MCF 10A (cell line): ENCODE measurements around the gene BCL2. TPM values are rescaled to one million over a fixed set of nuclear protein-coding genes. Genes with fewer than 3 reads are reported as not detected.

Experiments
- BruUV-seq: library from RNA; stranded (reverse); fragments of 400-500 nt; replicated peaks from 2 replicates; lab custom pipeline; 2021; lab: Mats Ljungman, UMichigan
- CTCF ChIA-PET: fragments of 300-600 bp; sonication (Branson Sonifier 250); formaldehyde crosslinking; extraction: SDS; loops from one replicate; lab custom pipeline; 2021; ENCODE audit warnings: antibody characterized with exemption, inconsistent platforms; lab: Yijun Ruan, JAX
- POLR2A ChIA-PET: fragments of 300-600, 350-650 bp; sonication (Branson Sonifier 250); formaldehyde crosslinking; extraction: SDS; loops from one replicate; lab custom pipeline; 2020; ENCODE audit warnings: antibody characterized with exemption, inconsistent platforms; lab: Yijun Ruan, JAX
- DNase-seq: peaks from one replicate; pipeline ENCODE4 v3.0.0-alpha.2; 2018; ENCODE audit not compliant: unreplicated experiment
- H3K27ac Mint-ChIP-seq: one replicate; pipeline ENCODE4 v1.8.0; 2022; ENCODE audit warnings: mild to moderate bottlenecking, low read depth, mixed read lengths; ENCODE audit not compliant: unreplicated experiment
- H3K27me3 Mint-ChIP-seq: one replicate; pipeline ENCODE4 v1.8.0; 2022; ENCODE audit warnings: mixed read lengths; ENCODE audit not compliant: insufficient read depth, unreplicated experiment
- H3K36me3 Mint-ChIP-seq: one replicate; pipeline ENCODE4 v1.8.0; 2022; ENCODE audit warnings: mild to moderate bottlenecking, moderate library complexity, mixed read lengths; ENCODE audit not compliant: insufficient read depth, unreplicated experiment
- H3K4me1 Mint-ChIP-seq: one replicate; pipeline ENCODE4 v1.8.0; 2022; ENCODE audit warnings: mixed read lengths; ENCODE audit not compliant: insufficient read depth, unreplicated experiment
- H3K4me3 Mint-ChIP-seq: one replicate; pipeline ENCODE4 v1.8.0; 2022; ENCODE audit warnings: mild to moderate bottlenecking, moderate library complexity, mixed read lengths; ENCODE audit not compliant: unreplicated experiment
- H3K9me3 Mint-ChIP-seq: one replicate; pipeline ENCODE4 v1.8.0; 2022; ENCODE audit warnings: mixed read lengths; ENCODE audit not compliant: unreplicated experiment
- intact Hi-C: fragments of 100-400 bp; cut with micrococcal nuclease; formaldehyde crosslinking; loops from 2 replicates; pipeline ENCODE4 v1.14.1; 2022
- total RNA-seq: library from RNA; stranded (reverse); gene quantifications from 2 replicates; pipeline ENCODE4 v1.2.3, GENCODE V29; 2022
- TF ChIP-seq, protein P1 (sequence below): fragments of 200-600 bp; IDR thresholded peaks from one replicate; pipeline ENCODE4 v1.8.0; 2022; ENCODE audit warnings: antibody characterized with exemption, mild to moderate bottlenecking; ENCODE audit not compliant: unreplicated experiment

Gene BCL2
- total RNA-seq, 1 experiment from 2014 or later, result 3.0 TPM

DNA sequence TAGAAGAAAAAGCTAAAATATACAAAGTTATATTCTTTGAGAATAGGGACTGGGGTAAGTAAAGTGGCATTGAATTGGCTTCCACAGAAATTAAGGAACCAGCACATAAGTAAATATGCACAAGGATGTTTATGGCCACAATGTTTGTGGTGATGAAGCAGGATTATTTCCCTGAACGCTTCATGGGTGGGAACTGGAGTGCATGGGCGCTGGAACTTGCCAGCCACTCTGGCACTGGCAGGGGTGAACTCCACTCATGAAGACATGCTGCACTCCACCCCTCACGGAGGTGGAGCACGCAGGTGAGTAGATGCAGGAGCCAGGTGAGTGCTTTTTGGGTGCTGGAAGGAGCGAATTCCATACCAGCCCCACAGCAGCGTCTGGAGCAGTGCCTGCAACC lies 94.1 kb downstream of the BCL2 start:
- peaks cover 6% of the 10 kb centered on the region for H3K36me3 Mint-ChIP-seq
- no peaks in the 10 kb centered on the region for H3K27me3 Mint-ChIP-seq
- no peak for DNase-seq
- no peak overlapping the region for H3K27ac Mint-ChIP-seq
- intact Hi-C loops, result no loop called here
- TF ChIP-seq, protein P1, sequence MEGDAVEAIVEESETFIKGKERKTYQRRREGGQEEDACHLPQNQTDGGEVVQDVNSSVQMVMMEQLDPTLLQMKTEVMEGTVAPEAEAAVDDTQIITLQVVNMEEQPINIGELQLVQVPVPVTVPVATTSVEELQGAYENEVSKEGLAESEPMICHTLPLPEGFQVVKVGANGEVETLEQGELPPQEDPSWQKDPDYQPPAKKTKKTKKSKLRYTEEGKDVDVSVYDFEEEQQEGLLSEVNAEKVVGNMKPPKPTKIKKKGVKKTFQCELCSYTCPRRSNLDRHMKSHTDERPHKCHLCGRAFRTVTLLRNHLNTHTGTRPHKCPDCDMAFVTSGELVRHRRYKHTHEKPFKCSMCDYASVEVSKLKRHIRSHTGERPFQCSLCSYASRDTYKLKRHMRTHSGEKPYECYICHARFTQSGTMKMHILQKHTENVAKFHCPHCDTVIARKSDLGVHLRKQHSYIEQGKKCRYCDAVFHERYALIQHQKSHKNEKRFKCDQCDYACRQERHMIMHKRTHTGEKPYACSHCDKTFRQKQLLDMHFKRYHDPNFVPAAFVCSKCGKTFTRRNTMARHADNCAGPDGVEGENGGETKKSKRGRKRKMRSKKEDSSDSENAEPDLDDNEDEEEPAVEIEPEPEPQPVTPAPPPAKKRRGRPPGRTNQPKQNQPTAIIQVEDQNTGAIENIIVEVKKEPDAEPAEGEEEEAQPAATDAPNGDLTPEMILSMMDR, result no peak
- H3K4me3 Mint-ChIP-seq, result no peak overlapping the region
- H3K9me3 Mint-ChIP-seq, result peaks cover 11% of the 10 kb centered on the region
- BruUV-seq, result no TSS peak
- H3K4me1 Mint-ChIP-seq, result peaks cover 20% of the 10 kb centered on the region
- ChIA-PET CTCF (interaction anchor here (0.8 kb wide), 1 partner anchor 36 kb away, joined by 3 read pairs; no protein-coding TSS in a partner anchor), POLR2A (interaction anchor here (1.2 to 2.6 kb wide), 2 partner anchors 12 to 18 kb away, joined by 3 to 10 read pairs; no protein-coding TSS in a partner anchor)

DNA sequence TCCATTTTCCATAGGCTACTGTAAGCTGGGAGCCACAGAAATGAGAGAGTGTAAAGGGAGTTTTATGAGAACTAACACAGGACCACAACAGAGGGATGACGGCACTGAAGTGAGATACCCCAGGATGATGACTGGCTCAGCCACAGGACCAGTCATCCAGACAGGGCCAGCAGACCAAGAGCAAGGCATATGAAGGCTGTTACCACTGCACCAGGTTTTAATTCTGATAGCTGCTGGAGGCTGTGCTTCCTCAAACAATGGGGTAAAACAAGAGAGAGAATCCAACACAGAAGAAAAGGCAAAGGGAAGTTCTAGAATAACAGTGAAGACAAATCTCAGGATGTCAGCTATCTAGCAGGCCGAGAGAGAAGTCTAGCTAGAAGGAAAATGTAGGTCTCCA lies 94.9 kb downstream of the BCL2 start:
- ChIA-PET CTCF (interaction anchor here (0.7 to 0.8 kb wide), 3 partner anchors 10 to 12 kb away, joined by 3 read pairs; no protein-coding TSS in a partner anchor), POLR2A (interaction anchor here (2.6 kb wide), 1 partner anchor 13 kb away, joined by 10 read pairs; no protein-coding TSS in a partner anchor)
- H3K27me3 Mint-ChIP-seq, result no peaks in the 10 kb centered on the region
- H3K27ac Mint-ChIP-seq, result no peak overlapping the region
- peaks cover 11% of the 10 kb centered on the region for H3K9me3 Mint-ChIP-seq
- DNase-seq, result no peak
- no TSS peak for BruUV-seq
- TF ChIP-seq, protein P1, result no peak
- H3K4me1 Mint-ChIP-seq, result peaks cover 12% of the 10 kb centered on the region
- H3K4me3 Mint-ChIP-seq, result no peak overlapping the region
- peaks cover 3% of the 10 kb centered on the region for H3K36me3 Mint-ChIP-seq
- intact Hi-C loops, result no loop called here

DNA sequence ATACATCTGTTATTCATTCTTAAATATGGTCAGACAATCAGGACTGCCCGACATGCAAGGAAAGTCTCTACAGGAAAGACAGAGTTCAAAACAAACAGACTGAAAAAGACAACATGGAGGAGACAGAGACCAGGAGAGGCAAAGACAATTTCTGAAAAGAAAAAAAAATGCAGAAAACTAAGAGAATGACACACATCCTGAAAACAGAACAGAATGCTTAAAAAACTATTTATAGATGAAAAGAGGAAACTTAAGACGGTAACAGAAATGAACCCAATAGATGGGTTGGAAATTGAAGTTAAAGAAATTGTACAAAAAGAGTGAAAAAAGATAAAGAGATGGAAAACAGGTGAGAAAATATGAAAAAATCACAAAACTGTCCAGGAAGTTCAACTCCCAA lies 95.7 kb downstream of the BCL2 start:
- no TSS peak for BruUV-seq
- ChIA-PET CTCF (interaction anchor here (0.8 kb wide), 1 partner anchor 11 kb away, joined by 3 read pairs; no protein-coding TSS in a partner anchor), POLR2A (no interaction called here)
- Mint-ChIP-seq H3K36me3 (no peaks in the 10 kb centered on the region), H3K4me1 (peaks cover 13% of the 10 kb centered on the region), H3K27me3 (no peaks in the 10 kb centered on the region), H3K27ac (no peak overlapping the region), H3K4me3 (no peak overlapping the region), H3K9me3 (peaks cover 15% of the 10 kb centered on the region)
- TF ChIP-seq, protein P1, result no peak
- intact Hi-C loops, result no loop called here
- DNase-seq, result no peak

DNA sequence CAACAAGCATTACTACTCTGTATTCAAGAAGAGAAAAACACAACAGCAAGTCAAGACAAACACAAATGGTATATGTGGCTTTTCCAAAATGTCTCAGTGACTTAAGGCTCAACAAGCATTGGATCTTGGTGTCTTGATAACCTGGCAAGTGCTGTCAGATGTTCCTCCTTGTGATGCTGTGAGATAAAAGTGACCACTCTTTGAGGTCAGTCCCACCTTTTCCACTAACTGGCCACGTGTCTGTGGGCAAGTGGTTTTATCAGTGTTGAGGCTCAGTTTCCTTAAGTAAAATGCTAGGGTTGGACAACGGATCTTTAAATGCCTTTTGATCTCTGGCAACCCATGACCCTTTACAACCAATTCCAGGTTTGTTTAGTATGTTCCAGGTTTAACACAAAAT lies 98.7 kb downstream of the BCL2 start:
- BruUV-seq, result no TSS peak
- Mint-ChIP-seq H3K4me3 (no peak overlapping the region), H3K27me3 (no peaks in the 10 kb centered on the region), H3K9me3 (peaks cover 14% of the 10 kb centered on the region), H3K27ac (no peak overlapping the region), H3K36me3 (no peaks in the 10 kb centered on the region), H3K4me1 (peaks cover 15% of the 10 kb centered on the region)
- TF ChIP-seq, protein P1, result no peak
- intact Hi-C loops, result no loop called here
- POLR2A ChIA-PET, result interaction anchor here (0.6 kb wide), 2 partner anchors 10 to 14 kb away, joined by 3 read pairs; no protein-coding TSS in a partner anchor
- DNase-seq, result no peak
- CTCF ChIA-PET, result interaction anchor here (0.6 kb wide), 1 partner anchor 26 kb away, joined by 3 read pairs; no protein-coding TSS in a partner anchor
